ENCODE data around the gene ZP3. TPM values are rescaled to one million over a fixed set of nuclear protein-coding genes. Genes with fewer than 3 reads are reported as not detected.
A peak's percentile ranks its signal among the peaks of the same experiment; 100 is the strongest.
"Not testable (repeated sequence)": the region's sequence is repeated elsewhere in the genome, so short reads cannot be mapped to it uniquely, and the experiment has no call there.

The ZP3 gene
- total RNA-seq, 2 donors from 2014 or later, result 3.3 to 5.9 TPM

DNA sequence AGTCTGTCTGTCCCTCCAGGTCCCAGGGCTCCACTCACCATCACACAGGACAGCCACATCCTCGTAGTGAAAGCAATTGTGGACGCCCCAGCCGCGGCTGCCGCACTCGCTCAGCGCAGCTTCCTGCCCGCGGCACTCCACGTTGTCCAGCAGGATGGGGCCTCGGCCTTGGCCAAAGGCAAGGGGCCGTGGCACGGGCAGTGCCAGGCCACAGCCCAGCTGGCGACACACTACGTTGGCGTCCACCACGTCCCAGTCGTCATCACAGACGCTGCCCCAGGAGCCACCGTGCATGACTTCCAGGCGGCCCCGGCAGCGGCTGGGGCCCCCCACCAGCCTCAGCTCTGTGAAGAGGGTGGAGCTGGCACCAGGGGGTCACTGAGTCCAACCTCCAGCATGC, 24.5 kb upstream of the ZP3 start:
- no peak for DNase-seq
- intact Hi-C loops (cut with DNase I, micrococcal nuclease), result no loop called here
- ATAC-seq, result no peak

DNA sequence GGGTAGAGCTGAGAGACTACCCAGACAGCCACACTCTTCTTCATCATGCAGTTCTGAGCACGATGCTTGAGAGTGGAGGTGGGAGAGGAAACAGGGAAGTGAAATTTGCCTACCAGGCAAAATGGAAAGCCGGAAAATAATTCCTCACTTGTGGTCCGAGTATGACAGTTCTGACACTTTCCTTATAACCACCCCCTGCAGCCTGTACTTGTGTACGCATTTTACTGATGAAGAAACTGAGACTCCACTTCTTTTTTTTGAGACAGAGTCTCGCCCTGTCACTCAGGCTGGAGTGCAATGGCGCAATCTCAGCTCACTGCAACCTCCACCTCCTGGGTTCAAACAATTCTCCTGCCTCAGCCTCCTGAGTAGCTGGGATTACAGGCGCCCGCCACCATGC, 21.7 kb upstream of the ZP3 start:
- ATAC-seq; intact Hi-C loops (cut with DNase I, micrococcal nuclease); DNase-seq: not testable (repeated sequence)

DNA sequence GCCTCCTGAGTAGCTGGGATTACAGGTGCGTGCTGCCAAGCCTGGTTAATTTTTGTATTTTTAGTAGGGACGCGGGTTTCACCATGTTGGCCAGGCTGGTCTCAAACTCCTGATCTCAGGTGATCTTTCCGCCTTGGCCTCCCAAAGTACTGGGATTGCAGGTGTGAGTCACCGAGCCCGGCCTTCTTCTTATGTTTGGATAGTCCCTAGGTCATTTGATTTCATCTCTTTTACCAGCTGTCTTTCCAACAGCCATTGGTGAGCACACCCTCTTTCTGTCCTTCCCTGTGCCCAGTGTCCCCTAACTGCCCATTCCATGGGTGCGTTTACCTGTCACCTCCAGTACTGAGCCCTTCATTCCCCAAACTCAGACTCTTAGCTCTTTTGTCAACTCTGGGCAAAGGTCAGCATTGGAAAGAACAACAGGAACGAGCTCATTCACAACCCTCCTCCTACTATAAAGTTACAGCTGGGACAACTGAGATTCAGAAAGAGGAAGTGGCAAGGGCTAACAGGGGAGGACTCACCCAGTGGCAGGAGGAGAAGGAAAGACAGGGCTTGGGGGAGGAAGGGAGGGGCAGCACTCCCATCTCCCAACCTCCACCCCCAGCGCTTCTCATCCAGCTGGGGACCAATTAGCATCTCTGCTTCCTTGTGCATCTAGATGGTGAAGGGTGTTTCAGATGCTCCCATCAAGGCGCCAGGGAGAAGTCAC, 20.8 kb upstream of the ZP3 start:
- intact Hi-C loops (cut with DNase I, micrococcal nuclease), result no loop called here
- ATAC-seq, result peak; percentile 94
- peak; percentile 48 to 73 for DNase-seq

DNA sequence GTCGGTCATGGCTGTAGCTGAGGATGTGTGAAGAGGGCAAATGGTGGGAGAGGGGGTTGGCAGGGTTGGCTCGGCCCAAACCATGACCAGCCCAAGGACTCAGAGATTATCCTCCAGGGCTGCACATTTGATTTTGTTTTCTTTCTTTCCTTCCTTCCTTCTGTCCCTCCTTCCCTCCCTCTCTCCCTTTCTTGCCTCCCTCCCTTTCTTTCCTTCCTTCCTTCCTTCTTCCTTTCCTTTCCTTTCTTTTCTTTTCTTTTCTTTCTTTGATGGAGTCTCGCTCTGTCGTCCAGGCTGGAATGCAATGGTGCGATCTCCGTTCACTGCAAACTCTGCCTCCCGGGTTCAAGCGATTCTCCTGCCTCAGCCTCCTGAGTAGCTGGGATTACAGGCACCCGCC, 19.0 kb upstream of the ZP3 start:
- ATAC-seq, result no peak
- no peak for DNase-seq
- intact Hi-C loops (cut with DNase I, micrococcal nuclease), result no loop called here

DNA sequence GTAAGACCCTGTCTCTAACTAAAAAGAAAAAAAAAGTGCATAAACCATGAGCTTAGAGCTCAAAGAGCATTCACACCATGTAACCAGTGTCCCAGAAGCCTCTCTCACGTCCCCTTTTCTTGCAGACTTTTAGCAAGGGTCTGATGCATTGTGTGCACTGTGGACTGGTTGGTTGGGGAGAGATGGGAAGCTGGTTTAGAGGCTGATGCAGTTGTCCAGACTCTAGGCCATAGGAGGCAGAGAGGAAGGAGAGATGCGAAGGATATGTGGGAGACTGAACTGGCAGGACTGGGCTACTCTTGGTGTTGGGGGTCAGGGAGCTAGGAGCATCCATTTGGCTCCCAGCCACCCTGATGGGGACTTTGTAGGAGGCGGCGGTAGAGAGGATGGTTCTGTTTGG, 17.0 kb upstream of the ZP3 start:
- ATAC-seq, result no peak
- DNase-seq, result no peak
- intact Hi-C loops (cut with DNase I, micrococcal nuclease), result no loop called here

DNA sequence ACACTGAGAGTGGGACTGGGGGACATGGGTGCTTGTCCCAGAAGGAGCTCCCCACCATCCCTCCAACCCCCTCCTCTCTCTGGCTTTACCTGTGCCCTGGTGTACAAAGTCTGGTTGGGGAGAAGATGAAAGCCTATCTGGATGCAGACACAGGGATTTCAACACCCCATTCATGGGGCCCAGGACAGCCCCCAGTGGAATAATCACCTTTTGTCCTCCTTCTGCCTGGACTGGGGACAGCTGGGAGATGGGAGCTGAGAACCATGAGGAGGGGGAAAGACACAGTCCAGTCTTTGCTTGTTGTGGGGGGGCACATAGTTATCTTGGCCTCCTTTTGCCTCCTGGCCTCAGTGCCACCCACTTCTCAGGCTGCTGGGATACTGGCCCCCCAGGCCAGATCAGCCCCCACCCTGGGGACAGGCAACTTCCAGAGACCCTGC, 16.6 kb upstream of the ZP3 start:
- intact Hi-C loops (cut with DNase I, micrococcal nuclease), result no loop called here
- ATAC-seq (no peak), DNase-seq (no peak)

DNA sequence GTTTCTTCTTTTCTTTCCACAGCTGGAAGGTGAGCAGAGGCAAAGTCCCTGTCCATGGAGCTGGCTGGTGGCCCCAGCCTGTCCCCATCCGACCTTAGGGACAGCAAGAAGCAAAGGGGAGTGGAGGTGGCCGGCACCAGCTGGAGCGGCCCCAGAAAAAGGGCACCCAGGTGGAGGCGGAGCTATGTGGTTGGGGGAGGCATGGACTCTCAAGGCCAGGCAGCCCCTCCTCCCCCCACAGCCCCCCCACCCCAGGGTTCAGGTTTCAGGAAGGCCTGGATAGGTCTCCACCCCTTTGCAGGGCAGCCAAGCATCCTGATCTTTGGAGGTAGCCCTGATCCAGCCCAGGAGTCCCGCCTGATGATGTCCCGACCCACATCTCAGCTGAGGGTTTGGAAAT, 15.2 kb upstream of the ZP3 start, which contains the start of gene SSC4D:
TSS of gene SSC4D (minus strand) at position 161 of the 400 bp plus-strand sequence. CDS start 5,258 bp downstream, outside the sequence.
- DNase-seq (no peak), ATAC-seq (no peak)
- intact Hi-C loops (cut with DNase I, micrococcal nuclease), result no loop called here

DNA sequence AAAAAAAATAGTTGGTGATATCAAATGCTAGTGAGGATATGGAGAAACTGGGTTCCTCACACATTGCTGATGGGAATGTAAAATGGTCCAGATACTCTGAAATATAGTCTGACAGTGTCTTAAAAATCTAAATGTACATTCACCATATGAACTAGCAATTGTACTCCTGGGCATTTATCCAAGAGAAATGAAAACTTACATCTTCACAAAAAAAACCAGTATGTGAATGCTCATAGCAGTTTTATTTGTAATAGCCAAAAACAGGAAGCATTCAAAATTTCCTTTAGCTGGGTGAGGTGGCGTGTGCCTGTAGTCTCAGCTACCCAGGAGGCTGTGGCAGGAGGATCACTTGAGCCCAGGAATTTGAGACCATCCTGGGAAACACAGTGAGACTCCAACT, 13.1 kb upstream of the ZP3 start:
- no peak for DNase-seq
- intact Hi-C loops (cut with DNase I, micrococcal nuclease), result no loop called here
- no peak for ATAC-seq

DNA sequence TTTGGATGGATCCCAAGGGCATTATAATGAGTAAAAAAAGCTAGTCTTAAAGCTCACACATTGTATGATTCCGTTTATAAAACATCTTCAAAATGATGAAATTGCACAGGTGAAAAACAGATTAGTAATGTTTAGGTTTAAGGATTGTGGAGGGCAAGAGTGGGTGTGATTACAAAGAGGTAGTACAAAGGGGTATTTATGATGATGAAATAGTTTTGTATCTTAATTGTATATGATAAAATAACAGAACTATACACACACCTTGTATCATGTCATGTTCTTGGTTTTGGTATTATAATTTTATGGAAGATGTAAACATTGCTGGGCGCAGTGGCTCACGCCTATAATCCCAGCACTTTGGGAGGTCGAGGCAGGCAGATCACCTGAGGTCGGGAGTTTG, 12.5 kb upstream of the ZP3 start:
- no peak for ATAC-seq
- intact Hi-C loops (cut with DNase I, micrococcal nuclease), result no loop called here

DNA sequence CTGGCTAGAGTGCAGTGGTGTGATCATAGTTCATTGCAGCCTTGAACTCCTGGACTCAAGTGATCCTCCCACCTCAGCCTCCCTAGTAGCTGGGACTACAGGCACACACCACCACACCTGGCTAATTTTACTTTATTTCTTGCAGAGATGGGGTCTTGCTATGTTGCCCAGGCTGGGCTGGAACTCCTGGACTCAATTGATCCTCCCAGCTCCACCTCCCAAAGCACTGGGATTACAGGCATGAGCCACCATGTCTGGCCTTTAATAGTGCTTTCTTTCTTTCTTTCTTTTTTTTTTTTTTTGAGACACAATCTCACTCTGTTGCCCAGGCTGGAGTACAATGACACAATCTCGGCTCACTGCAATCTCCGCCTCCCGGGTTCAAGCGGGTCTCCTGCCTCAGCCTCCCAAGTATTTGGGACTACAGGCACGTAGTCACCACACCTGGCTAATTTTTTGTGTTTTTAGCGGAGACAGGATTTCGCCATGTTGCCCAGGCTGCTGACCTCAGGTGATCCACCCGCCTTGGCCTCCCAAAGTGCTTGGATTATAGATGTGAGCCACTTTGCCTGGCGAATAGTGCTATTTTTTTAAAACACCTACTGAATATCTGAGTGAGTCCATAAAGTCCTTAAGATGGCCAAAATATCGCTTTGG, 7.0 kb upstream of the ZP3 start:
- intact Hi-C loops (cut with DNase I, micrococcal nuclease); DNase-seq; ATAC-seq: not testable (repeated sequence)

More for the DNA sequence above, 12.5 kb upstream of the ZP3 start:
- DNase-seq, result no peak

DNA sequence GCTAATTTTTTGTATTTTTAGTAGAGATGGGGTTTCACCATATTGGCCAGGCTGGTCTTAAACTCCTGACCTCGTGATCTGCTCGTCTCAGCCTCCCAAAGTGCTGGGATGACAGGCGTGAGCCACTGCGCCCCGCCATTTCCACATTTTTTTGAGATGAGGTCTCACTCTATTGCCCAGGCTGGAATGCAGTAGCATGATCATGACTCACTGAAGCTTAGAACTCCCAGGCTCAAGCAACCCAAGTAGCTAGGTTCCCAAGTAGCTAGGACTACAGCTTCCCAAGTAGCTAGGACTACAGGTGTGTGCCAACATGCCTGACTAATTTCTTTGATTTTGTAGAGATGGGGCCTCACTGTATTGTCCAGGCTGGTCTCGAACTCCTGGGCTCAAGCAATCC, 3.7 kb upstream of the ZP3 start:
- intact Hi-C loops (cut with DNase I, micrococcal nuclease); DNase-seq; ATAC-seq: not testable (repeated sequence)

DNA sequence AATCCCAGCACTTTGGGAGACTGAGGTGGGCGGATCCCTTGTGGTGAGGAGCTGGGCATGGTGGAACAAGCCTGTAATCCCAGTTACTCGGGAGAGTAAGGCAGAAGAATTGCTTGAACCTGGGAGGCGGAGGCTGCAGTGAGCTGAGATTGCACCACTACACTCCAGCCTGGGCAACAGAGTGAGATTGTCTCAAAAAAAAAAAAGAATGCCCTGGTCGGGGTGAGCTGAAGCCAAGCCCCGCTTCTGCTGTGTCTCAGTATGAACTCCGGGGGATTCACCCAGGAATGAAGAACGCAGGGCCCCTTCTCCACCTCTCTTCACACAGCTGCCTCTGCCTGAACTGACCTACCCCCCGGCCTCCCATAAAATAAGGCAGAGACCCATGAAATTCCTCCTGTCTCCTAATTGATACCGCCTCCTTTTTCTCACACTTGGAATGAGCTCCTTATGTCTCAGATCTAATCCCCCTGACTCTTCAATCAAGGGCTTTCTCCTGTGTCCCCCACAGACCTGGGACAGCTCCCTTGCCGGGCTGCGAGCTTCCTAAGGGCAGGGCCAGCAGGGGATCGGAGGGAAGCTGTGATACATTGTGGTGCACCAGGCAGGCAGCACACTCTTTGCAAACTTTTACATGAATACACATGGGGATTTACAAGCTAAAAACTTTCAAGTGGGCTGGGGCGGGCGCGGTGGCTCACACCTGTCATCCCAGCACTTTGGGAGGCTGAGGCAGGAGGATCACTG, 911 bp upstream of the ZP3 start:
- no peak for ATAC-seq
- no peak for DNase-seq
- intact Hi-C loops (cut with DNase I, micrococcal nuclease), result no loop called here

DNA sequence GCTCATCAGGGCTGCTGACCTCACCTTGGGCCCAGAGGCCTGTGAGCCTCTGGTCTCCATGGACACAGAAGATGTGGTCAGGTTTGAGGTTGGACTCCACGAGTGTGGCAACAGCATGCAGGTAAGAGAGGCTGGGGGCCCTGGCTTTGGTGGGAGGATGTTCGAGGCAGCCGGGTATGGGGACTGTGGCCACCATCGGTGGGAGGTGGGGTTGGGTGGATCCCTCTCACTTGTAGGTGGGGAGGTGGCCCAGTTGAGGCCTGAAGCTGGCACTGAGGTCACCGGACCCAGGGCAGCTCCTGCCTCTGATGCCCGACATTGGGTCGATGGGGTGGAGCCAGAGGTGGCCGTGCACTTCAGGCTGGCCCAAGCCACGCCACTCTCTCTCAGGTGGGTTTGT, 406 bp downstream of the ZP3 start:
- no peak for DNase-seq
- intact Hi-C loops (cut with DNase I, micrococcal nuclease), result no loop called here
- no peak for ATAC-seq

DNA sequence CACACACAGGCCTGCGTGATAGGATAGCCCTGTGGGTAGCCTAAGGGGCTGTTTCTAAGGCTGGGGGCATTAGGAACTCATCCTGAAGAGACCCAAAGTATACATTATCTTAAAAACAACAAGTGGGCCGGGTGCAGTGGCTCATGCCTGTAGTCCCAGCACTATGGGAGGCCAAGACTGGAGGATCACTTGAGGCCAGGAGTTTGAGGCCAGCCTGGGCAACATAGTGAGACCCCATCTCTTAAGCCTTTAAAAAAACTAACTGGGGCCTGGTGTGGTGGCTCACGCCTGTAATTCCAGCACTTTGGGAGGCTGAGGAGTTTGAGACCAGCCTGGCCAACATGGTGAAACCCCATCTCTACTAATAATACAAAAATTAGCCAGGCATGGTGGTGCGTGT, 808 bp downstream of the ZP3 start:
- ATAC-seq; DNase-seq; intact Hi-C loops (cut with DNase I, micrococcal nuclease): not testable (repeated sequence)

DNA sequence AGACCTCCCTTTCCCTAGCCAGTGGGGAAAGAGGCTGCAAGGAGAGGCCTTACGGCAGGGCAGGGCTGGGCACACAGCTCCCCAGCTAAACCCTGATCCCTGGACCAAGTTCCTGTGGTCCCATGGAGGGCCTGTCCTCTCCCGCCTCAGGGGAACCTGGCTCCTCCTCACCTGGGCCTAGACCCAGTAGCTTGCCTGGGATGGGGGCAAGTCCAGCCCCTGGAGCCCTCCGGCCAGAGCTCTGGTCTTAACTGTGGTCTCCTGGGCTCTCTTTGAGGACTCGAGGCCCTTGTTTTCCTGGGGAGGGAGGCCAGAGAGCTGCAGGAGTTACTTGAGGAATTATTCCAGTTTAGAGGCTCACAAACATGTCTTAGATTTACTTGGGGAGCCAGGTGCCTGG, 1.5 kb downstream of the ZP3 start:
- ATAC-seq (no peak), DNase-seq (no peak)
- intact Hi-C loops (cut with DNase I, micrococcal nuclease), result no loop called here

DNA sequence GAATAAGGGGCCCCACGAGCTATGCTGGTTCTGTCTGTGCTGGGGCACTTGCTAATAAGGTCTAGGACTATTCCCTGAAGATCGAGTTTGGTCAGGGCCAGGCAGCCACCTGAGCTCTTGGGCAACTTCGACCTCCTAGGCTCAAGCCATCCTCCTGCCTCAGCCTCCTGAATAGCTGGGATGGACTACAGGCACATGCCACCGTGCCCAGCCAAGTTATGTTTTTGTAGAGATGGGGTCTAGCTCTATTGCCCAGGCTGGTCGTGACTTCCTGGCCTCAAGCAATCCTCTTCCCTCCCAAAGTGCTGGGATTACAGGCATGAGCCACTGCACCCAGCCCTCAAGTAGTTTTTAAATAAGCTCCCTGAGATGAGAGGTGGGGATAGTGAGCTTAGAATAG, 2.9 kb downstream of the ZP3 start:
- ATAC-seq (no peak), DNase-seq (no peak)
- intact Hi-C loops (cut with DNase I, micrococcal nuclease), result no loop called here

DNA sequence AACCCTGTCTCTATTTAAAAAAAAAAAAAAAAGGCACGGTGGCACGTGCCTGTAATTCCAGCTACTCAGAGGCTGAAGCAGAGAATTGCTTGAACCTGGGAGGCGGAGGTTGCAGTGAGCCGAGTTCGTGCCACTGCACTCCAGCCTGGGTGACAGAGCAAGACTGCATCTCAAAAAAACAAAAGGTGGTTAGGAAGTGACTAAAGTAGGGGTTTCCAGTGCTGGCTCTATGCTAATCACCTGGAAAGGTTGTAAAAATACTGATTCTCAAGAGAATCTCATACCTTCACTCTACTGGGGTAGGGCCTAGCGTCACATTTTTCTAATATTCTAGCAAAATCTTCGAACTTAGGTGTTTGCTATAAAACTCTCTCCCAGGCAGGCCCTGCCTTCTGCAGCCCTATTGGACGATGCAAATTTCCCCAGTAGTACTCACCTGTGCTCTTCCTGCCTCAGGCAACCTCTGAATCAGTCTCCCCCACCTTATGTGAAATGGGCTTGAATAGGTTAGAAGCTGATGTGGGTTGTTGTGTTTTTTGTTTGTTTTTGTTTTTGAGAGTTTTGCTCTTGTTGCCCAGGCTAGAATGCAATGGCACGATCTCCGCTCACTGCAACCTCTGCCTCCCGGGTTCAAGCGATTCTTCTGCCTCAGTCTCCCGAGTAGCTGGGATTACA, 3.5 kb downstream of the ZP3 start:
- intact Hi-C loops (cut with DNase I, micrococcal nuclease), result no loop called here
- ATAC-seq, result no peak
- no peak for DNase-seq

DNA sequence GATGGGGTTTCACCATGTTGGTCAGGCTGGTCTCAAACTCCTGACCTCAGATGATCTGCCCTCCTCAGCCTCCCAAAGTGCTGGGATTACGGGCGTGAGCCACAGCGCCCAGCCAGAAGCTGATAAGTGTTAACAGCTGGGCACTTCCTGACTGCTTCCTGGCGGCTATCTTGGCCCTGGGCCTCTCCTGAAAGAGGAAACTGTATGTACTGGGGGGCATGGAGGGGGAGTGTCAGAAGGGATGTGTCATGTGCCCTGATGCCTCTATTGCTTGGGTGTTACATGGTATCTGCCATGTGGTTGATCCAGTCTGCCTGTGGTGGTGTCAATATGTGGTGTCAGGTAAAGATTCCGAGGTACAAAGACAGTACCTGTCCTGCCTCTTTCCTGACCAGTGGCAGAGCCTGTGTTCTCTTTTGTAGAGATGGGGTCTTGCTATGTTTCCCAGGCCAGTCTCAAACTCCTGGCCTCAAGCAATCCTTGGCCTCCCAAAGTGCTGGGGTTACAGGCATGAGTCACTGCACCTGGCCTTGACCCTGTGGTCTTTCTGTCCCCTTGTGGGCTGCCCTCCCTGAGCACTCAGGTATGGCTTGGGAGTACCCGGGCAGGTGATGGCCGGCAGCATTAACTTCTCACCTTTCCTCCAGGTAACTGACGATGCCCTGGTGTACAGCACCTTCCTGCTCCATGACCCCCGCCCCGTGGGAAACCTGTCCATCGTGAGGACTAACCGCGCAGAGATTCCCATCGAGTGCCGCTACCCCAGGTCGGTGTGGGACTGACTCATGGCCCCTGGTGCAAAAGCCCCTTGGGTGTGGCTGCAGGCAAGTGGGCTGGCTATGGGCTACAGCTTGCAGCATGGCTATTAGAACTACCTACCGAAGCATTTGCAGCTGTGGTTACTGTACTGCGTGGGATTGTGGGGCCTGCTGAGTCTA, 4.4 kb downstream of the ZP3 start:
- intact Hi-C loops (cut with DNase I, micrococcal nuclease), result no loop called here
- no peak for DNase-seq
- ATAC-seq, result peak; percentile 41
